OCI-LY3 (cell line): ENCODE data around the gene SUSD4.

Experiments used
- CTCF ChIP-seq: fragments of 200-600, 300-600 bp; sonication (generic); IDR thresholded peaks from 2 replicates; pipeline ENCODE4 v1.5.1; 2014; ENCODE audit warnings: antibody characterized with exemption, low read length, low read depth
- EZH2phosphoT487 ChIP-seq: fragments of 200-600 bp; shearing (Covaris generic); IDR thresholded peaks from 2 replicates; pipeline ENCODE4 v1.6.1; 2018; ENCODE audit warnings: antibody characterized with exemption, mixed run types, low read depth

GRCh38 chr1:223188618-223189356 lies 175.2 kb downstream of the SUSD4 start:
- TF ChIP-seq CTCF (no peak), EZH2phosphoT487 (no peak)
